ENCODE results near the gene PIAS1.
"Not testable (repeated sequence)": the region's sequence is repeated elsewhere in the genome, so short reads cannot be mapped to it uniquely, and the experiment has no call there.

Gene PIAS1

GRCh38 chr15:68053701-68054627, at the start of gene PIAS1:
Gene PIAS1 (plus strand): TSS chr15:68054315. CDS start chr15:68054327, 12 bp downstream.
- FAIRE-seq: no peak

- FAIRE-seq: not testable (repeated sequence)
Observed at GRCh38 chr15:68007642-68008041, 46.5 kb upstream of the PIAS1 start.

GRCh38 chr15:68010361-68011153, 43.6 kb upstream of the PIAS1 start:
- FAIRE-seq: no peak

- no peak for FAIRE-seq
Observed at GRCh38 chr15:68012911-68013310, 41.2 kb upstream of the PIAS1 start.

- no peak for FAIRE-seq
Observed at GRCh38 chr15:68014219-68014618, 39.9 kb upstream of the PIAS1 start.

- no peak for FAIRE-seq
Observed at GRCh38 chr15:68015244-68015643, 38.9 kb upstream of the PIAS1 start.

- no peak for FAIRE-seq
Observed at GRCh38 chr15:68017201-68017600, 36.9 kb upstream of the PIAS1 start.

- no peak for FAIRE-seq
Observed at GRCh38 chr15:68018797-68019444, 35.2 kb upstream of the PIAS1 start.

GRCh38 chr15:68019814-68020525, 34.1 kb upstream of the PIAS1 start:
- FAIRE-seq: no peak

- FAIRE-seq: no peak
Observed at GRCh38 chr15:68020685-68021084, 33.4 kb upstream of the PIAS1 start.

- no peak for FAIRE-seq
Observed at GRCh38 chr15:68022061-68022460, 32.1 kb upstream of the PIAS1 start.

- FAIRE-seq: no peak
Observed at GRCh38 chr15:68023307-68024101, 30.6 kb upstream of the PIAS1 start.

GRCh38 chr15:68025835-68026424, 28.2 kb upstream of the PIAS1 start:
- FAIRE-seq: no peak

- no peak for FAIRE-seq
Observed at GRCh38 chr15:68027388-68027787, 26.7 kb upstream of the PIAS1 start.

- no peak for FAIRE-seq
Observed at GRCh38 chr15:68028137-68028887, 25.8 kb upstream of the PIAS1 start.

- no peak for FAIRE-seq
Observed at GRCh38 chr15:68028888-68029207, 25.3 kb upstream of the PIAS1 start.

GRCh38 chr15:68029959-68030358, 24.2 kb upstream of the PIAS1 start:
- no peak for FAIRE-seq

- no peak for FAIRE-seq
Observed at GRCh38 chr15:68031404-68031803, 22.7 kb upstream of the PIAS1 start.

GRCh38 chr15:68032672-68033071, 21.4 kb upstream of the PIAS1 start:
- FAIRE-seq: no peak

- no peak for FAIRE-seq
Observed at GRCh38 chr15:68034081-68034480, 20.0 kb upstream of the PIAS1 start.

Data from colon (tissue), 2 donors.